Peyer's patch (tissue), 4 donors: Measurements from ENCODE around the gene AANAT. TPM values are rescaled to one million over a fixed set of nuclear protein-coding genes. Genes with fewer than 3 reads are reported as not detected.

ENCODE experiments used
- DNase-seq, 3 donors: peaks; one replicate each; pipeline ENCODE4 v3.0.0-alpha.2; 2017 to 2019
- H3K27ac ChIP-seq, 4 donors: fragments of 200-600 bp; sonication (generic); one replicate each; pipeline ENCODE4 v1.5.1; 2016 to 2019
- H3K27me3 ChIP-seq, 2 donors: fragments of 200-600 bp; sonication (generic); one replicate each; pipeline ENCODE4 v1.5.1; 2019
- H3K36me3 ChIP-seq, 3 donors: fragments of 200-600 bp; sonication (generic); one replicate each; pipeline ENCODE4 v1.5.1; 2016 to 2019
- H3K4me1 ChIP-seq, 4 donors: fragments of 200-600 bp; sonication (generic); one replicate each; pipeline ENCODE4 v1.5.1; 2016 to 2019
- H3K4me3 ChIP-seq, 4 donors: fragments of 200-600 bp; sonication (generic); 1 replicate in 3 of 4; 2 replicates in 1 of 4; pipeline ENCODE4 v1.5.1; 2016 to 2019; ENCODE audit warnings: mild to moderate bottlenecking in 1 of 4
- H3K9me3 ChIP-seq, 4 donors: fragments of 200-600 bp; sonication (generic); one replicate each; pipeline ENCODE4 v1.5.1; 2016 to 2019; ENCODE audit warnings: mild to moderate bottlenecking in 1 of 4
- POLR2A ChIP-seq, 2 donors: fragments of 450-650 bp; IDR thresholded peaks; one replicate each; pipeline ENCODE4 v1.5.1; 2017; ENCODE audit warnings: antibody characterized with exemption in 2 of 2, mild to moderate bottlenecking in 2 of 2, moderate library complexity in 2 of 2
- total RNA-seq, 4 donors: library from RNA; depleted of rRNA; stranded (reverse); fragments of >200 nt; gene quantifications; one replicate each; pipeline ENCODE4 v1.1.0, GENCODE V29; 2016
- TF ChIP-seq, protein P1 (sequence below), 6 experiments: fragments of 450-650 bp in 4 of 6; fragments of 200-600 bp in 2 of 6; sonication (generic) in 1 of 6; IDR thresholded peaks; one replicate each; pipeline ENCODE4 v1.5.1; 2017 to 2019; ENCODE audit warnings: antibody characterized with exemption in 6 of 6, mild to moderate bottlenecking in 3 of 6, moderate library complexity in 1 of 6

AANAT gene
- total RNA-seq, 4 donors from 2014 or later: not detected

DNA sequence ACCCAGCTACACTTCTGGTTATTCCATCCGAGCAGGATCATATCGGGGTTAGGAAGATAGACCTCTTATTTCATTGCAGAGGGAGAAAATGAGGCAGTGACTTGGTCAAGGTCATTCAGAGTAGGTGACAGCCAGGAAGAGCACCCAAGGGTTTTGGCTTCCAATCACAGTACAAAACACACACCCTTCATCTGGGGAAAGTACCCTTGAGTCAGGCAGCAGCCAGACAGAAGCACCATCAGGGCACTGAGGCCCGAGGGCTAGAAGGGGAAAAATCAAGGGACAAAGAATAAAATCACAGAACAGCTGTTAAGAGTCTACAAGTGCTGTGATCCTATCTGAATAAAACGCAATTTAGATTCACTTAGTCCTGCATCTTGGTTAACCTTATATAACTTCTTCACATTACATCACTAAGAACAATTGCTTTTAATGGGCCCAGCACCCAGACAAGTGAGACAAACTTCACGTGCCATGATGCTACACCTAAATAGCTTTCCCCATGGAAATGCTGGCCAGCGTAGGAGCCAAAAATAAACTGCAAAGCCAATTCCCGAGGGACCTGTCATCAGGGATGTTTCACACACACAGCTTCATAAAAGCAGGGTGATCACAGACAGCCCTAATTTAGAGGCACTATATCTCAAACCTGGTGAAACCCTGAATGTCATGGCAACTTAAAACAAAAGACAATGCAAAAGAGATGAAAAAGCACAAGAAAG is 19.3 kb upstream of the AANAT start:
- Histone ChIP-seq H3K27ac (no peak overlapping the region), H3K4me1 (peaks cover 0 to 42% (median 4%) of the 10 kb centered on the region in 4 donors)
- no peak for DNase-seq

DNA sequence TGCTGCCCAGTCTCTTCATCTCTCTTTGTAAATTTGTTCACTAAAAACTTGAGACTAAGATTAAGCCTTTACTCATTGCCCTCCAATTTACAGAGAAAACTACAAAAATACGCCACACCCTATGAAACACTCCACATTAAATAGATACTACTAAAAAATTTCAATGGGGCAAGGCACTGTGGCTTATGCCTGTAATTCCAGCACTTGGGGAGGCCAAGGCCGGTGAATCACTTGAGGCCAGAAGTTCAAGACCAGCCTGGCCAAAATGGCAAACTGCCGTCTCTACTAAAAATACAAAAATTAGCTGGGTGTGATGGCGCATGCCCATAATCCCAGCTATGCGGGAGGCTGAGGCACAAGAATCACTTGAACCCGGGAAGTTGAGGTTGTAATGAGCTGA is 18.3 kb upstream of the AANAT start:
- no peak overlapping the region for H3K27ac ChIP-seq
- H3K27me3 ChIP-seq: no peaks in the 10 kb centered on the region
- no peaks in the 10 kb centered on the region for H3K9me3 ChIP-seq
- TF ChIP-seq POLR2A (IDR thresholded peaks at IDR 0.05): no peak
- TF ChIP-seq, protein P1, sequence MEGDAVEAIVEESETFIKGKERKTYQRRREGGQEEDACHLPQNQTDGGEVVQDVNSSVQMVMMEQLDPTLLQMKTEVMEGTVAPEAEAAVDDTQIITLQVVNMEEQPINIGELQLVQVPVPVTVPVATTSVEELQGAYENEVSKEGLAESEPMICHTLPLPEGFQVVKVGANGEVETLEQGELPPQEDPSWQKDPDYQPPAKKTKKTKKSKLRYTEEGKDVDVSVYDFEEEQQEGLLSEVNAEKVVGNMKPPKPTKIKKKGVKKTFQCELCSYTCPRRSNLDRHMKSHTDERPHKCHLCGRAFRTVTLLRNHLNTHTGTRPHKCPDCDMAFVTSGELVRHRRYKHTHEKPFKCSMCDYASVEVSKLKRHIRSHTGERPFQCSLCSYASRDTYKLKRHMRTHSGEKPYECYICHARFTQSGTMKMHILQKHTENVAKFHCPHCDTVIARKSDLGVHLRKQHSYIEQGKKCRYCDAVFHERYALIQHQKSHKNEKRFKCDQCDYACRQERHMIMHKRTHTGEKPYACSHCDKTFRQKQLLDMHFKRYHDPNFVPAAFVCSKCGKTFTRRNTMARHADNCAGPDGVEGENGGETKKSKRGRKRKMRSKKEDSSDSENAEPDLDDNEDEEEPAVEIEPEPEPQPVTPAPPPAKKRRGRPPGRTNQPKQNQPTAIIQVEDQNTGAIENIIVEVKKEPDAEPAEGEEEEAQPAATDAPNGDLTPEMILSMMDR (IDR thresholded peaks at IDR 0.05): no peak
- no peaks in the 10 kb centered on the region for H3K36me3 ChIP-seq
- H3K4me3 ChIP-seq: no peak overlapping the region
- peaks cover 0 to 42% (median 4%) of the 10 kb centered on the region in 4 donors for H3K4me1 ChIP-seq
- no peak for DNase-seq

More for the DNA sequence above, 19.3 kb upstream of the AANAT start:
- no peak for TF ChIP-seq POLR2A (IDR thresholded peaks at IDR 0.05)
- TF ChIP-seq, protein P1 (IDR thresholded peaks at IDR 0.05): no peak
- Histone ChIP-seq H3K36me3 (no peaks in the 10 kb centered on the region), H3K27me3 (no peaks in the 10 kb centered on the region), H3K4me3 (no peak overlapping the region), H3K9me3 (no peaks in the 10 kb centered on the region)

DNA sequence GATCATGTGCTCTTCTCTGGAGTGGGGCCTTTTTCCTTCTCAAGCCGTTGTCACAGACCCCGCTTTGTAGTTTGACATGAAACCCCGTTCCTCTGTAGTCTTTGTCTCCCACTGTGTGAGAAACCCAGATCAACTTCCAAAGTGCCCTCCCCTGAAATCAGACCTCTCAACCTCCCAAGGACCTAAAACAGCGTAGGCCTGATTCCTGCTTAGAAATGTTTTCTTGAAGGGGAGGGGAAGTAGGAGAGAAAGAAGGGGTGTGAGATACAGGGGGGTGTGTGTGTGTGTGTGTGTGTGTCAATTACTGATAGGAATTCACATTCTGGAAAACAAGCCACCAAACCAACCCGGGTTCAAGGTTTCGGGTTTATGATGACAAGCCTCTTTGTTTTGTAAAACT is 15.9 kb upstream of the AANAT start:
- H3K4me1 ChIP-seq: peaks cover 0 to 35% (median 4%) of the 10 kb centered on the region in 4 donors
- no peaks in the 10 kb centered on the region for H3K9me3 ChIP-seq
- H3K27me3 ChIP-seq: no peaks in the 10 kb centered on the region
- DNase-seq: no peak
- H3K4me3 ChIP-seq: peak overlapping the region in 2 of 4 donors; percentile 86 to 96
- no peak overlapping the region for H3K27ac ChIP-seq
- no peak for TF ChIP-seq POLR2A (IDR thresholded peaks at IDR 0.05)
- TF ChIP-seq, protein P1 (IDR thresholded peaks at IDR 0.05): no peak
- no peaks in the 10 kb centered on the region for H3K36me3 ChIP-seq

DNA sequence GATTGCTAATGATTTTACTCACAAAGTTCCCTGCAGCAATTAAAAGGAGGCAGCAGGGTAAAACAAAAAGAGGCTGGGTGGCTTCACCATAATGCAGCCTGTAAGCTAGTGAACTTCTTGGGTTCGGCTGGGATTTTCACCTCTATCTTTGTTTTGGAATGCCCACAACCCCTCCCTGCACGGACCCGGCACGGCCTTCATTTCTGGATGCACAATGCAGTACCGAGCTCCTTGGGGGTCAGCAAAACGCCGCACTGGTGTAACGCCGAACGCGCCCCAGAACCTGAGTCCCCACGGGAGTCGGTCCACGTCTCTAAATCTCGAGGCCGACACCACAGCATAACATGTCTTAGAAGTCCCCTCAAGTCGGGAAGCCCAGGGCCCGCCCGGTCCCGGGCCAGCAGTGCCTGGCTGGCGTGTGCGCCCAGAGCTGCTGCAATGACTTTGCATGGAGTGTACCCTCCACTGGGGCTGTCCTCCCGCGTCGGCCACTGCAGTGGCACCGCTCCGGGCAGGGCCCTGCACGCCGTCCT is 15.2 kb upstream of the AANAT start:
- no peaks in the 10 kb centered on the region for H3K27me3 ChIP-seq
- no peaks in the 10 kb centered on the region for H3K36me3 ChIP-seq
- H3K27ac ChIP-seq: peak overlapping the region in 3 of 4 donors; percentile 57 to 90 (median 73)
- H3K9me3 ChIP-seq: no peaks in the 10 kb centered on the region
- peak overlapping the region; percentile 86 to 96 (median 94) for H3K4me3 ChIP-seq
- peaks cover 0 to 28% (median 4%) of the 10 kb centered on the region in 4 donors for H3K4me1 ChIP-seq
- no peak for DNase-seq
- TF ChIP-seq, protein P1 (IDR thresholded peaks at IDR 0.05): no peak
- no peak for TF ChIP-seq POLR2A (IDR thresholded peaks at IDR 0.05)

DNA sequence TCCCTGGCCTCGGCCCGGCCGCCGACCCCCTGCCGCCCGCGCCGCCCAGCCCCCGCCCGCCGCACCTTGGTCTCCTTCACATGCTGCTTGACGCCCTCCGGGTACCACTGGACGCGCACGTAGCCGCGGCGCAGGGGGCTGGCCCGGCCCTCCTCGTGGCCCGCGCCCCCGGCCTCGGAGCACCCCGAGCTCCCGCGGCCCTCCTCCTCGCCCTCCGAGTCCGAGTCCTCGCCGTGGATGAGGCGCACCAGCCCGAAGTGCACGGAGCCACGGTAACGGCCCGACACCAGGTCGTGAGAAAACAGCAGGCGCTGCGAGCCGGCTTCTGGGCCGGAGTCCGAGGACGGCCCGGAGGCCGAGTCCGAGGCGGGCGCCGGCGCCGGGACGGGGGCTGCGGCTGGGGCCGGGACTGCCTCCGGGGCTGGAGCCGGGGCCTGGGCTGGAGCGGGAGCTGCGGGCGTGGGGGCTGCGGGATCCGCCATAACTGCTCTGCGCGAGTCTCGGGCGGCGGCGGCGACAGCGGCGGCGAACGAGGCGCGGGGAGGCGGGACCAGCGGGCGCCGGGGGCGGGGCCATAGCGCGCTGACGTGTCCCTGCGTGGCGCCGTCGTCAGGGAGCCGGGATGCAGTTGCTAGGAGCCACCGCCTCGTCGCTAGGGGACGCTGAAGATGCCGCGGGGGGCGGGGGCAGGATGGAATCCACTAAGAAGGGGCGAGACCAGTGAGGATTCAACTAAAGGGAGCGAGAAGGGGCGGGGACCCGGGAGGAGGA is 14.6 kb upstream of the AANAT start, which contains the start of gene UBE2O:
Gene UBE2O, minus strand, starts transcription at position 493 of the 771 bp plus-strand sequence. Its CDS starts 11 bp downstream, at position 482.
- DNase-seq: peak; percentile 84 to 94 (median 93)
- Histone ChIP-seq H3K4me3 (peak within 1 kb of the TSS; percentile 86 to 96 (median 94)), H3K9me3 (no peaks in the 10 kb centered on the region), H3K27me3 (no peaks in the 10 kb centered on the region), H3K27ac (peak within 1 kb of the TSS; percentile 52 to 90 (median 65)), H3K4me1 (peaks cover 0 to 21% (median 4%) of the 10 kb centered on the region in 4 donors), H3K36me3 (no peaks in the 10 kb centered on the region)
- TF ChIP-seq, protein P1 (IDR thresholded peaks at IDR 0.05): peak; percentile 23 to 47 (median 40)
- TF ChIP-seq POLR2A (IDR thresholded peaks at IDR 0.05): peak; percentile 32 to 39
